ENCODE results near the gene CDCP2. TPM values are rescaled to one million over a fixed set of nuclear protein-coding genes. Genes with fewer than 3 reads are reported as not detected.

CDCP2 gene
- total and polyA plus RNA-seq, 7 donors, result not detected

GRCh38 chr1:54132495-54132894 lies 20.3 kb downstream of the CDCP2 start:
- Histone ChIP-seq H3K36me3 (ENCODE audit: insufficient read depth in 1 of 2, low read depth in 1 of 2) (no peaks in the 10 kb centered on the region), H3K27ac (no peak overlapping the region), H3K9me3 (no peaks in the 10 kb centered on the region), H3K4me3 (no peak overlapping the region), H3K4me1 (no peaks in the 10 kb centered on the region), H3K27me3 (ENCODE audit: insufficient read depth in 3 of 3, low read length in 2 of 3) (no peaks in the 10 kb centered on the region)
- intact Hi-C loops (cut with DNase I), result no loop called here
- no peak for ATAC-seq
- no peak for DNase-seq
- no peak for TF ChIP-seq CTCF (IDR thresholded peaks at IDR 0.05)
- 70 to 79% (median 75%) methylated on average over 2 of the region's 2 CpGs for WGBS, 3 donors

- Histone ChIP-seq H3K9me3 (no peaks in the 10 kb centered on the region), H3K4me3 (no peak overlapping the region), H3K36me3 (ENCODE audit: insufficient read depth in 1 of 2, low read depth in 1 of 2) (no peaks in the 10 kb centered on the region), H3K27ac (no peak overlapping the region), H3K27me3 (ENCODE audit: insufficient read depth in 3 of 3, low read length in 2 of 3) (no peaks in the 10 kb centered on the region), H3K4me1 (no peaks in the 10 kb centered on the region)
- intact Hi-C loops (cut with DNase I), result no loop called here
- no peak for TF ChIP-seq CTCF (IDR thresholded peaks at IDR 0.05)
- ATAC-seq (no peak), DNase-seq (no peak)
- 82 to 93% (median 83%) methylated on average over 2 of the region's 2 CpGs for WGBS, 3 donors
Measured at GRCh38 chr1:54131419-54131818, 21.4 kb downstream of the CDCP2 start.

GRCh38 chr1:54129858-54130257 lies 22.9 kb downstream of the CDCP2 start:
- ATAC-seq (no peak), DNase-seq (no peak)
- no peaks in the 10 kb centered on the region for H3K9me3 ChIP-seq
- H3K27me3 ChIP-seq (ENCODE audit: insufficient read depth in 3 of 3, low read length in 2 of 3), result no peaks in the 10 kb centered on the region
- intact Hi-C loops (cut with DNase I), result loop anchor here (5.0 to 10.0 kb wide), 2 partner anchors 142 to 685 kb away; no protein-coding TSS in a partner anchor
- WGBS, 3 donors, result 71 to 84% (median 76%) methylated on average over 2 of the region's 2 CpGs
- TF ChIP-seq CTCF (IDR thresholded peaks at IDR 0.05), result no peak
- H3K4me3 ChIP-seq, result no peak overlapping the region
- H3K27ac ChIP-seq, result no peak overlapping the region
- H3K4me1 ChIP-seq, result peaks cover 4% of the 10 kb centered on the region
- H3K36me3 ChIP-seq (ENCODE audit: insufficient read depth in 1 of 2, low read depth in 1 of 2), result no peaks in the 10 kb centered on the region

GRCh38 chr1:54127594-54128300 lies 25.1 kb downstream of the CDCP2 start:
- intact Hi-C loops (cut with DNase I), result loop anchor here (5.0 to 10.0 kb wide), 2 partner anchors 145 to 687 kb away; no protein-coding TSS in a partner anchor
- TF ChIP-seq CTCF (IDR thresholded peaks at IDR 0.05), result no peak
- H3K36me3 ChIP-seq (ENCODE audit: insufficient read depth in 1 of 2, low read depth in 1 of 2), result no peaks in the 10 kb centered on the region

More at GRCh38 chr1:54127594-54128300, 25.1 kb downstream of the CDCP2 start:
- no peak for DNase-seq
- 89 to 95% (median 92%) methylated on average over 7 of the region's 7 CpGs for WGBS, 3 donors
- no peak for ATAC-seq
- peaks cover 4% of the 10 kb centered on the region for H3K4me1 ChIP-seq
- H3K4me3 ChIP-seq, result no peak overlapping the region
- H3K9me3 ChIP-seq, result no peaks in the 10 kb centered on the region
- no peak overlapping the region for H3K27ac ChIP-seq
- H3K27me3 ChIP-seq (ENCODE audit: insufficient read depth in 3 of 3, low read length in 2 of 3), result no peaks in the 10 kb centered on the region
